HL-60/S4 (cell line): ENCODE measurements around the gene SLC22A1.

Experiments used
- in situ Hi-C: fragments of 300-500 bp; cut with MboI; formaldehyde crosslinking; loops from 2 replicates; pipeline ENCODE4 v1.14.3; 2022; ENCODE audit warnings: low sequenced_read_pairs

The SLC22A1 gene

DNA sequence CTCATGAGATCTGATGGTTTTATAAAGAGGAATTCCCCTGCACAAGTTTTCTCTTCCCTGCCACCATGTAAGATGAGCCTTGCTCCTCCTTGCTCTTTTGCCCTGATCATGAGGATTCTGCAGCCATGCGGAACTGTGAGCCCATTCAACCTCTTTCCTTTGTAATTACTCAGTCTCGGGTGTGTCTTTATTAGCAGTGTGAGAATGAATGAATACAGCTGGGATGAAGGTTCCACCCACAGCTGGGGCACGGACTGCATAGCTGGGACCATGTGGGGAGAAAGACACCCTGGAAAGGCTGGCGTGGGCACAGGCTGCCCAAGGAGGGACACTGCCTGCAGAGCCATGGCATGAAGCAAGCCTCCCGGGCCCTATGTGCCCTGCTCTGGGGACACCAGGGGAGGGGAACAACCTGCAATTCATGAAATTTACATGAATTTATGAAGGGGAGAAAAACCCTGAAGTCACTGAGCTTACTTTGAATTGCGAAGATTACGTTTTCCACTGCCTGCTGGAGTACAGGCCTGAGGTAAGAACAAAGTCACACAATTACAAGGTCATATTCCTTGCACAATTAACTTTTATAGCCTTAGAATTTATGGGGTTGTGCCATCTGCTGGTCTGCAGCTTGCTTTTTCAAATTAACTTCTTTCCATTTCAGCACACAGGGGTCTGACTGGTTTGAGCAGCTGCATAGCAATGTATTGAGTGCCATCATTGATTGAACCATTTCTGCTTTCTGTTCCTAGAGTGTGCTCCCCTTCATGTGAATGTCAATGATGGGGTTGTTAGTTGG lies 46.2 kb downstream of the SLC22A1 start:
- in situ Hi-C loops = no loop called here

DNA sequence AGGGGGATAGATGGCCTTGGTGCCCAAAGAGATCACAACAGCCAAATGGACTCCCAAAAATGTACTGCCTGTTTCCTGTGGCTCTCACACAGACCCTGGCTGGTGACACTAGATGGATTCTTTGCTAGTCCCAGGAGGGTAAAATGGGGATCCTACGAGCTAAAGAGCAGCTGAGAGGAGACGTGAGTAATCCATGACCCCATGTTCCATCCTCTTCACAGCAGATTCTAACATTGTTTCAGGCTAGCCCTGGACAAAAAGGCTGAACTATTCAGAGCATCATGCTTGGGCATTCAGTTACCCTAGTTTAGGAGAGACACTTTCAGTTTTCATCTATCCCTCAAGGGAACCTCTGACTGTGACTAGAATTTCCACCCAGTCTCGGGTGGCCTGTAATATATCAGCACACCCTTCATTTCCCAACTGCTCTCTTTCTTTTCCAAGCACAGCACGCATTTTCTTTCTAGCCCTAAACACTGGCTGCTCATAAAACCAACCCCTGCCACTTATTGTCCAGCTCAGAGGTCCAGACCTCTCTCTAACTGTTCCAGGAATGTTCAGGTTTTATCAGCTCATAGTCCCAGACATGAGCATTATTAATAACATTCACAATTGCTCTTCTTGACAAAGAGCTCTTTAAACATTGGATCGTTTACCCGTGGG lies 48.5 kb downstream of the SLC22A1 start:
- in situ Hi-C loops = no loop called here

DNA sequence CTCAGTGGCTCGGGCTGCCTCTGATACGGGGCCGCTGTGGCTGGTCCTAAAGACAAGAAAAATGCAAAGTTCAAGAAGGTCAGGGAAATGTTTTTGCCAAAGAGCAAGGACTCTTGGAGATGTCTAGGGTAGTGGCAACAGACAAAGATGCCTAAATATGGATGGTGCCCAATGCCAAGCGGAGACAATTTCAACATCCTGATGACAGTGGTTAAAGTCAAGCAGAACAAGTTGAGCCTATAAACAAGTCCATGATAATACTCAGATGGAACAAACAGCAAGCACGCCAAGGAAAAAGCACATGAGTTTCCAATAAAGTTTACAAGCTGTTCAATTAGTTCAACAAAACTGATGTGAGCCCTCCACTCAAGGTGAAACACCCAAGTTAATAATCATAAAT lies 51.1 kb downstream of the SLC22A1 start:
- in situ Hi-C loops = no loop called here

DNA sequence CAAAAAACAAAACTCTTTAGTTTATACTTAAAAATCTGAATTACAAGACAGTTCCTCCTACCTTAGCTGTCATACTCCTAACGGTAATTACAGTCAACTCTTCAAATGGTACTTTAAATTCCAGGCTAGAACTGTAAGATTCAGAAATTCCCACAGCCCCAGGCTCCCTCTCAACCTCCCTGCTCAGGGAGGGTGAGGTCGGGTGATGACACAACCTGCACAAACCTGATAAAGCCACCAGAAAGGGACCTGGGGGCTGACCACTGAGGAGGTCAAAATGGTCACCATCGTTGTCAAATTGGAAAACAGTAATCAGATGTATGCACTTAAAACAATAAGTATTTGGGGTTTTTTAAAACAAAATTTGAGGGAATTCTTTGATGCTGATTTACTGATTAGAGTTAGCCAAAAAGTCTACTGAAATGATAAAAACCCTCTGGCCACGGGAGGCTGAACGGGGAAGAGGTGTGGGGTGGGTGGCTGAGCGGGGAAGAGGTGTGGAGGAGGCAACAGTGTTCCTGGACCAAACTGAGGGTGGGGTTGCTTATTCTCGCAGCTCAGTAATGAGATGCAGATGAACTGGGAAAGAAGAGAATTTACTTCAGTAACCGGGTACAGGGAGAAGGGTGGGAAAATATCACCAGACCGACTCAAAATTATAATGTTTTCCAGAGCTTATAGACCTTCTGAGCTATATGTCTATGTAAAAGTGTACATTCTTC lies 52.4 kb downstream of the SLC22A1 start:
- in situ Hi-C loops = no loop called here

DNA sequence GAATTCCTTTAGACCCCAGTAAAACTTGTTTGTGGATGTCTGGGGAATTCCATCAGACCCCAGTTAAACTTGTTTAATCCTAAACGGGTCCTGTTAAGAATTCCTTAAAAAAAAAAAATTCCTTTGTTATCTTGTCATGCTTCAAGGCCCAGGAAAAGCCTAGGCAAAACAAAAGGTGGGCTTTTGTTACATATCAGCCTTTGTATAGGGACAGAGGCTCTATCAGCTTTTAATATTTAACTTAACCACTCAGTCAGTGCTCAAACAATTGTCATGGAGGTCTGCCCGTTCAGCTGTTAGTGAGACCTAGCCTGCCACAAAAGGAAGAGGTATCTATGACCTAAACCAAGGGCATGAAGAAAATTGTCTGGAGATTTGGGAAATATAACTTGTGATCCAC lies 53.1 kb downstream of the SLC22A1 start:
- in situ Hi-C loops = no loop called here

DNA sequence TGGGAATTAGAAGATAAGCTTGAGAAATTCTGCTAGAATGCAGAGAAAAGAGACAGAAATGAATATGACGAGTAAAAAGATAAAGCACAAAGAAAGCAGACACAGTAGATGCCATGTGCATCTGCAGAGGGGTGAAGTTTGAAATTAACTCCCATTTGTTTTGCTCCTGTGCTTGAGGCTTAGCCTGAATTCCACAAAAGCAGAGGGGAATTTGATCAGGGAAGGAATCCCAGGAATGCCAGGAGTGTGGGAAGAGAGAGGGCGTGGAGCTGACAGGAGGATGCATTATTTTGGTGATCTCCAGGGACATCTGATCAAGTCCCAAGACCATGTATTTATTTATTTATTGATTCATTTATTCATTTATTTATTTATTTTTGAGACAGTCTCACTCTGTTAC lies 55.6 kb downstream of the SLC22A1 start:
- in situ Hi-C loops = no loop called here

DNA sequence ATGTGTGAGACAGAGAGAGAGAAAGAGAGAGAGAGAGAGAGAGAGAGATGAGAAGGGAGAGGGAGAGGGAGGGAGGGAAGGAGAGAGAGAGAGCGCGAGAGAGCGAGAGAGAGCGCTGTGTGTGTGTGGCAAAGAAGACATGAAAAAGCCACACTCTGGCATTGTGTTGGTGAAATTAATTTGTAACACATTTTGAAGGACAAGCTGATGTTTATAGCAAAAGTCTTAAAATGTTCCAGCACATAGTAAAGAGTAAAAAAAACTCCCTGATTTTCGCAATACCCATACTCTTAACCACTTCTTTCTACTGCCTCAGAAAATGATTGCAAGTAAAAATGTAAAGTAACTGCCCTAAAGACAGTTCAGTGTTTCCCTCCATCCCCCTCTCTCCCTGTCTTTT lies 56.7 kb downstream of the SLC22A1 start:
- in situ Hi-C loops = no loop called here

DNA sequence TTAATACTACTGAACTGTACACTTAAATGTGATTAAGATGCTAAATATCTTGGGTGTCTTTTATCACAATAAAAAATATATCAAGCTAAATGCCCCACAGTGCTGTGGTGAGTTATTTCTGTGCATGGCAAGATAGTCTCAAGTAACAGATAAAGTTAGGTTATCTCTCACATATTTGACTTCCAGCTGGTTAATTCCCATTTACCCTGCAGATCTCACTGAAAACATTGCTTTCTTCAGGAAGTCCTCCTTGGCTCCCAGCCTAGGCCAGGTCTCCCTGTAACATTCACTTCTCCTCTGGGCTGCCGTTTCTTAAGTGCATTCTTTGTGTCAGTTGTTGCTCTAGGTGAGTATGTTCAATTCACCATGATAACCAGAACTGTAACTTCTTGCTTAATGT lies 59.1 kb downstream of the SLC22A1 start:
- in situ Hi-C loops = no loop called here

DNA sequence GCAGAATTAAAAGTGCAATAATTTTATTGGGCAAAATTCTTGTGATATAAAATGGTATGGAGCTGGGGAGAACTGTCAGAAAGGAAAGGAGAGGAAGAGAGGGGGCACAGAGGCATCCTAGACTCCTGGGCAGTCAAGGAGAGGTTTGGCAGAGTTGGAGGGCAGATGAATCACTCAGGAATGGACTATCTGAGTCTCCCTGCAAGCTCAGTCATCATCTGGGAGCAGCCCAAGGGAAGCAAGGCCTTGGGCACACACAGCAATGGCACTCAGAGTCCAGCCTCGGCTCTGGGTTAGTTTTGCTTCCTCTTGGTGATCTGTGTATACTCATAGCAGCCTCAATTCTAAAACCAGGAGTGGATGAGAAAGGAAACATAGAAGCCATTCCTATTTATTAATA lies 67.2 kb downstream of the SLC22A1 start:
- in situ Hi-C loops = no loop called here

DNA sequence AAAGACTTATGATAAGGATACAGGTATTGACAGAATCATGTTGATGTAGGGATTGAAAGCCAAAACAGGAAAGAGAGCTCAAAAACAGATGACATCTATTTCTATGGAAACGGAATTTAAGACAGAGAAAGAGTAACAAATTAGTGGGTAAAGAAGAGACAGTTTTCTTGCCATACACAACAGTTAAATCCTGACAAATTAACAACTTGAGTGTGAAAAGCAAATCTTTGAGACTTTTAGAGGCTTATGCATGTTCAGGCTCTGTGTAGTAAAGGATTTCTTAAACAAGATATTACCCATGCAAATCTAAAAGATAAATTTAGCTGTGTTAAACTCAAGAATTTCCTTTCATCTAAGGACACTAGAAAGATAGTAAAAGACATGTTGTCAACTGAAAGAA lies 68.5 kb downstream of the SLC22A1 start:
- in situ Hi-C loops = no loop called here

DNA sequence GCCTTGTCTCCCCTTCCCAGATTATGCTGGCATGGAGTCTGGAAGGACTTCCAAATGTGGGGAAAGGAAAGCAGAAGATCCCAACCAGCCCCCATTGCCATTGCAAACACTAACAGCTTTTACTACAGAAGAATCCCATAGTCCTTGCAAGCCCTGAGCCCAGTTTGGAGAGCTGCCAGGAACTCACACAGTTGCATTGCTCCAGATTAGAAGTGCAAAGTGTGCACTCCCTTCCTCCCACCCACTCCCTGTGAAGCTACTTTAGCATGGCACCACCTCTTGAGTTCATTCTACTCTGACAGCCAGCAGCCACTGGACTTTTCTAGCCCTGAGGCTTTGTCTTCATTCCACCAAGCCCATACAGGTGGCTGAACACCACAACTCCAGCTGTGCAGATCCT lies 69.4 kb downstream of the SLC22A1 start:
- in situ Hi-C loops = no loop called here

DNA sequence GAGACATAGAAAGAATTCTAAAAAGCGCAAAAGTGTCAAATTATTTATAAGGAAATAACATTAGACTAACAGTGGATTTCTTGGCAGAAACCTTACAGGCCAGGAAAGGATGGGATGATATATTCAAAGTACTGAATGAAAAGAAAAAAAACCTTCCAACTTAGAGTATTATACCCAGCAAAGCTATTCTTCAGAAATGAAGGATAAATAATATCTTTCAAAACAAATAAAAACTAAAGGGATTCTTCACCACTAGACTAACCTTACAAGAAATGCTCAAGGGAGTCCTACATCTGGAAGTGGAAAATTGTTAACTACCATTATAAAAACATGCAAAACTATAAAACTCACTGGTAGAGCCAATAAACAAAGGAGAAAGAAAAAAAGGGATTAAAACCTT lies 71.2 kb downstream of the SLC22A1 start:
- in situ Hi-C loops = no loop called here

DNA sequence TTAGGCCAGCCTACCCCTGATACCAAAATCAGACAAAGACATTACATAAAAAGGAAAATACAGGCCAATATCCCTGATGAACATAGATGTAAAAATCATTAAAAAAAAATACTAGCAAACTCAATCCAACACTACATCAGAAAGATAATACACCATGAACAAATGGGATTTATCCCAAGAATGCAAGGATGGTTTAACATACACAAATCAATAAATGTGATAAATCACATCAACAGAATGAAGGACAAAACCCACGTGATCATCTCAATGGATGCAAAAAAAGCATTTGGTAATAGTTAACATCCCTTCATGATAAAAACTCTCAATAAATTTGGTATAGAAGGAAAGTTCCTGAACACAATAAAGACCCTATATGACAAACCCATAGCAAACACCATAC lies 73.2 kb downstream of the SLC22A1 start:
- in situ Hi-C loops = no loop called here

DNA sequence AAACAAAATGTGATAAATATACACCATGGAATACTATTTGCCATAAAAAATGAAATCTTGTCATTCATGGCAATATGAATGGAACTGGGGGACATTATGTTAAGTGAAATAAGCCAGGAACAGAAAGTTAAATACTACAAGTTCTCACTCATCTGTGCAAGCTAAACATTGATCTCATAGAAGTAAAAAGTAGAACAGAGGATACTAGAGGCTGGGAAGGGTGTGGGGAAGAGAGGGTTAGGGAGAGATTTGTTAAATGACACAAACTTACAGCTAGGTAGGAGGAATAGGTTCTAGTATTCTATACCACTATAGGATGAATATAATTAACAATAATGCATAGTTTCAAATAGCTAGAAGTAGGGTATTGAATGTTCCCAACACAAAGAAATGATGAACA lies 76.0 kb downstream of the SLC22A1 start:
- in situ Hi-C loops = no loop called here

DNA sequence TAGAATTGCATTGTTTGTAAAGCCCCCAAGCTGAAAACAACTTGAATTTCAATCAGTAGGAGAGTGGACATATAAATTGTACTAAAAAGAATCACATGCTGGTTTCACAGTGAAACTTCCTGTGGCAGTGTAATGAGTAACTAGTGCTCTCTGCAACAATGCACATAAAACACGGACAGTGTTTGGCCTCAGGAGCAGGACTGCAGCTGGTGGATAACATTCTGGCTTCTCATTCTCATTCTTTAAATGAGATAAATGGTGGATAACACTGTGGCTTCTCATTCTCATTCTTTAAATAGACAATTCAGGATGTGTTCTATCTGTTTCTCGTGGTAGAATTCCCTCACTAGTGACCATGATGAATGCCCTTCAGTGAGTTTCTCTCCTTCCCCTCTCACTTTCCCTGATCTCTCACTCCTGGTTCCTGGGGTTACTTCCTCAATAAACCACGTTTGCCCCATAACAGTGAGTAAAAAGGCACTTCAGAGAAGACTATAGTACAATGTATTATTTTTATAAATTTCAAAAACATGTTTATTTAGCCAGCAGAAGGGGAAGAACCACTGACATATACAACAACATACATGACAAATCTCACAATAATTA lies 77.1 kb downstream of the SLC22A1 start:
- in situ Hi-C loops = no loop called here

DNA sequence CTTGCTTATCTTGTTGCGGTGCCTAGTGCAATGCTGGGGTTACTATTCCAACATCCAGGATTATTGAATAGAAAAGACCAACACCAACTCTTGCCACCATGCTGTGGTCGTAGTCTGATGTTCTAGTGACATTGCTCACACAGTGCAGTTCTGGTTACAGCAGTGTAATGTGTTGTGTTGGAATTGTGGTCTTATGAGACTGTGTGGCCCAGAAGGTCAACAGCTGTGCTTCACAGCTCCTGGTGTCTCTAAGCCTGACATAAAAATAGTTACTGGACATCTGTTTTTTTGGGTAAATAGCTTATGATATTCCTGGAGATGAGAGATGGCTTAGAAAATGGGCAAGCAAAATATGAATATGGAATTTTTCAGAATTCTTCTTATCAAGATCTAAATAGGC lies 79.4 kb downstream of the SLC22A1 start:
- in situ Hi-C loops = no loop called here

DNA sequence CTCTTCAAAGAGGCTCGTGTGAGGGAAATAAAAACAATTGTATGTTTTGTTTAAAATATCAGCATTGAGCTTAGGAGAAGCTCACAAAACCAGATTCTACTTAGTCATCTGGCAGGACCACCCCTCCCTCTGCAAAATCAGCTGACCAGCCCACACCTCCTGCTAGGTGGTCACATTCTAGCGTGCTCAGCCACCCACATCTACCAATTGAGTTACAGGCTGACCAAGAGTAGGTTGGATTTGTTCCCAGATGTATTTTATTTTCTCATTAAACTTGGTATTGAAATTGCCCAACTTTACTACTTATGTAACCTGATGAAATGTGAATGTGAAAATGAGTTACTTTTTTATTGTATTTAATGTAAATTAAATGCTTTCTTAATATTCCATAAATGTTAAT lies 80.8 kb downstream of the SLC22A1 start:
- in situ Hi-C loops = no loop called here

DNA sequence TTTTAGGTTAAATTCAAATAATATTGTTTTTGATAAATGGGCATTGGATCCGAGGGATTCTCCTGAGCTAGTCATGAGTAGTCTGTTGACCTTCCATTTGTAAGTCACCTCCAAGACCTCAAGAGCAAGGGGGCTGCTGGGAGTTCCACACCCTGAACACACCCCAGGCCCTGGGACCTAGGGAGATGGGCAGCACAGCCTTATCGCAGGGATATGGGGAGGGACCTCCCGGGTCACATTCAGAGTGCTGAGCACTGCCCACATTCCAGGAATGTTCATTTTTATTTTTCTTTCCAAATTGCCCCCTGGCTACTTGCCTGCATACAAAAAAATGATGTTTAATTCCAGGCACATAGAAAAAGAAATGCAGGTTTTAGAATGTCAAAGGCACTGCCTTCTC lies 81.5 kb downstream of the SLC22A1 start:
- in situ Hi-C loops = no loop called here

DNA sequence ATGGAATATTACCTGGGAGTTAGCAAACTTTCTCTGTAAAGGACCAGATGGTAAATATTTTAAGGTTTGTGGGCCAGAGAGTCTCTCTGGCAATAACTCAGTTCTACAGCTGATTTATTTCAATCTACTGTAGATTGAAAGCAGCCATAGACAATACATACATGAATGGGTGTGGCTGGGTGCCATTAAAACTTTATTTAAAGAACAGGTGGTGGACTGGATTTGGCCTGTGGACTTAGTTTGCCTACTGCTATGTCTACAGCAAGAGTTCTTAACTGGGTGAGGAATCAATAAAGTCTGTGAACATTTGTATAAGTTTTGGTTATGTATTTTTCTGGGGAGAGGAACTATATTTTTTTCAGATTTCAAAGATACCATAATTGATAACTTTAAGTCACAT lies 81.9 kb downstream of the SLC22A1 start:
- in situ Hi-C loops = no loop called here

DNA sequence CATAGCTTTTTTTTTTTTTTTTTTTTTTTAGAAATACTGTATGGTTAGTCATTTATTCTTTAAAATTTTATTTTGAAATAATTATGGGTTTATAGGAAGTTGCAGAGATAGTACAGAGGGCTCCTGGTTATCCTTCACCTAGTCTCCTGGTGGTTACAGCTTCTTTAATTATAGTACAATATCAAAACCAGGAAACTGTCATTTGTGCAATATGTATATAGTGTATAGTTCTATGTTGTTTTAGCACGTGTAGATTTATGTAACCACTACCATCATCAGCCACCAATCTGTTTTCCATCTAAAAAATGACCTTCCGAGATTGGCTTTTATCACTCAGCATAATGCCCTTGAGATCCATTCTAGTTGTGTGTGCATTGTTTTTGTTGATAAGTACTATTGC lies 82.3 kb downstream of the SLC22A1 start:
- in situ Hi-C loops = no loop called here

DNA sequence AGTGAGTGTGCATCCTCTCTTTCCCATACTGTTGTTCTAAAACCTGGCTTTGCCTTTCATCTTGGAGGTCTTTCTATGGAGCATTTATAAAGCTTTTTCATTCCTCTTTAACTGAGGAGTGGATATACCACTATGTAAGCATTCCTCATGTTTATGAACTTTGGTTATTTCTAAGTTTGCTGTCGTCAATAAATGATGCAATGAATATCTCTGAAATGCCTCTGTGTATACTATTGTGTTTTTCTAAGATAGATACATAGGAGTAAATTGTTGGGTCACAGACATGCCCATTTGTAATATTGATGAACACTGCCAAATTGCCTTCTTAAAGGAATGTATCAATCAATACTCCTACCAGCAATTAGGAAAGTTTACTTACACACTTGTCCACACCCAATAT lies 83.1 kb downstream of the SLC22A1 start:
- in situ Hi-C loops = no loop called here

DNA sequence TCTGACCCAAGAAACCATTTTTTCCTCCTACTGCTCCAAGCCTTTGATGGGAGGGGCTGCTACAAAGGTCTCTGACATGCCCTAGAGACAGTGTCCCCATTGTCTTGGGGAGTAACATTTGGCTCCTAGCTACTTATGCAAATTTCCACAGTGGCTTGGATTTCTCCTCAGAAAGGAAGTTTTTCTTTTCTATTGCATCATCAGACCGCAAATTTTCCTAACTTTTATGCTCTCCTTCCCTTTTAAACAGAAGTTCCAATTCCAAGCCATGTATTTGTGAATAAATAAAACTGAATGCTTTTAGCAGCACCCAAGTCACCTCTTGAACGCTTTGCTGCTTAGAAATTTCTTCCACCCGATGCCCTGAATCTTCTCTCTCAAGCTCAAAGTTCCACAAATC lies 86.0 kb downstream of the SLC22A1 start:
- in situ Hi-C loops = no loop called here
